ENCODE results near the gene MGME1.

The MGME1 gene

GRCh38 chr20:18039063-18039462 is 70.2 kb downstream of the MGME1 start:
- in situ Hi-C loops (cut with HindIII; ENCODE audit: low pct_ligation_motif_present, low pct_unique_long_range_greater_than_20kb, low sequenced_read_pairs) = no loop called here
- no peak for DNase-seq

Data from ACHN (cell line).